GM13976 (cell line): ENCODE results near the gene PGAP2.
"Not testable (repeated sequence)": the region's sequence is repeated elsewhere in the genome, so short reads cannot be mapped to it uniquely, and the experiment has no call there.

Source experiments
- DNase-seq: peaks from one replicate; pipeline ENCODE4 v3.0.0; 2012; ENCODE audit warnings: low spot score
- in situ Hi-C: fragments of 300-500 bp; cut with MboI; formaldehyde crosslinking; loops from one replicate; pipeline ENCODE4 v1.12.0; 2022; ENCODE audit warnings: low sequenced_read_pairs, mixed read lengths, inconsistent platforms; ENCODE audit not compliant: unreplicated experiment
- TF ChIP-seq, protein P1 (sequence below): IDR thresholded peaks from 2 replicates; pipeline ENCODE4 v1.5.1; 2012; ENCODE audit warnings: borderline replicate concordance, mild to moderate bottlenecking; ENCODE audit not compliant: insufficient read depth; ENCODE audit errors: extremely low read depth, missing control alignments, control extremely low read depth

Gene PGAP2

DNA sequence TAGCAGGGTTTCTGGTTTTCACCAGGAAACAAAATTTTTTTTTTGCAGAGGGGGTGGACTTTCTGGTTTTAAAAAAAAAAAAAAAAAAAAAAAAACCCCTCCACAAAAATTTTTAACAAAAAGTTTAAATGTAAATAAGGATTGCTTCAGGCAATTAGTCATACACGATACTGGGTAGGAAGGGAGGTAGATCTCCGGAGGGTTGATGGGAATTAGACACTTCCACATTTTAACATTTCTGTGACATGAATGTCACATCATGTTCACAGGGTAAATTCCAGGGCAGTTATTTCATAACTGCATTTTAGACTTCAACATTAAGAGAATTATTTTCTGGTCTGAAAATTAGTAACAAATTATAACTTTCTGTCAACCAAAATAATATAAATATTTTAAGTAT is 26.9 kb upstream of the PGAP2 start:
- TF ChIP-seq, protein P1, sequence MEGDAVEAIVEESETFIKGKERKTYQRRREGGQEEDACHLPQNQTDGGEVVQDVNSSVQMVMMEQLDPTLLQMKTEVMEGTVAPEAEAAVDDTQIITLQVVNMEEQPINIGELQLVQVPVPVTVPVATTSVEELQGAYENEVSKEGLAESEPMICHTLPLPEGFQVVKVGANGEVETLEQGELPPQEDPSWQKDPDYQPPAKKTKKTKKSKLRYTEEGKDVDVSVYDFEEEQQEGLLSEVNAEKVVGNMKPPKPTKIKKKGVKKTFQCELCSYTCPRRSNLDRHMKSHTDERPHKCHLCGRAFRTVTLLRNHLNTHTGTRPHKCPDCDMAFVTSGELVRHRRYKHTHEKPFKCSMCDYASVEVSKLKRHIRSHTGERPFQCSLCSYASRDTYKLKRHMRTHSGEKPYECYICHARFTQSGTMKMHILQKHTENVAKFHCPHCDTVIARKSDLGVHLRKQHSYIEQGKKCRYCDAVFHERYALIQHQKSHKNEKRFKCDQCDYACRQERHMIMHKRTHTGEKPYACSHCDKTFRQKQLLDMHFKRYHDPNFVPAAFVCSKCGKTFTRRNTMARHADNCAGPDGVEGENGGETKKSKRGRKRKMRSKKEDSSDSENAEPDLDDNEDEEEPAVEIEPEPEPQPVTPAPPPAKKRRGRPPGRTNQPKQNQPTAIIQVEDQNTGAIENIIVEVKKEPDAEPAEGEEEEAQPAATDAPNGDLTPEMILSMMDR: no peak
- in situ Hi-C loops: no loop called here
- DNase-seq: no peak

GRCh38 chr11:3782963-3783362 is 25.4 kb upstream of the PGAP2 start:
- in situ Hi-C loops: no loop called here
- TF ChIP-seq, protein P1: no peak
- DNase-seq: no peak

- in situ Hi-C loops: no loop called here
- no peak for DNase-seq
- TF ChIP-seq, protein P1: no peak
Observed at GRCh38 chr11:3783611-3784010, 24.7 kb upstream of the PGAP2 start.

GRCh38 chr11:3786781-3787428 is 21.5 kb upstream of the PGAP2 start:
- no peak for DNase-seq
- TF ChIP-seq, protein P1: no peak
- in situ Hi-C loops: no loop called here

DNA sequence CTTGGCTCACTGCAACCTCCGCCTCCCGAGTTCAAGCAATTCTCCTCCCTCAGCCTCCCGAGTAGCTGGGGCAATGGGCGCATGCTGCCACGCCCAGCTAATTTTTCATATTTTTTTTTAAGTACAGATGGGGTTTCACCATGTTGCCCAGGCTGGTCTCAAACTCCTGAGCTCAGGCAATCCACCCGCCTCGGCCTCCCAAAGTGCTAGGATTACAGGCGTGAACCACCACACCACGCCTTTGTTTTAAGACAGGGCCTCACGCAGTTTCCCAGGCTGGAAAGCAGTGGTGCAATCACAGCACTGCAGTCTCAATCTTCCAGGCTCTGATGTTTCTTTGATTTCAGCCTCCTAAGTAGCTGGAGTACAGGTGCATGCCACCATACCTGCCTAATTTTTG is 14.0 kb upstream of the PGAP2 start:
- DNase-seq, in situ Hi-C loops: not testable (repeated sequence)

DNA sequence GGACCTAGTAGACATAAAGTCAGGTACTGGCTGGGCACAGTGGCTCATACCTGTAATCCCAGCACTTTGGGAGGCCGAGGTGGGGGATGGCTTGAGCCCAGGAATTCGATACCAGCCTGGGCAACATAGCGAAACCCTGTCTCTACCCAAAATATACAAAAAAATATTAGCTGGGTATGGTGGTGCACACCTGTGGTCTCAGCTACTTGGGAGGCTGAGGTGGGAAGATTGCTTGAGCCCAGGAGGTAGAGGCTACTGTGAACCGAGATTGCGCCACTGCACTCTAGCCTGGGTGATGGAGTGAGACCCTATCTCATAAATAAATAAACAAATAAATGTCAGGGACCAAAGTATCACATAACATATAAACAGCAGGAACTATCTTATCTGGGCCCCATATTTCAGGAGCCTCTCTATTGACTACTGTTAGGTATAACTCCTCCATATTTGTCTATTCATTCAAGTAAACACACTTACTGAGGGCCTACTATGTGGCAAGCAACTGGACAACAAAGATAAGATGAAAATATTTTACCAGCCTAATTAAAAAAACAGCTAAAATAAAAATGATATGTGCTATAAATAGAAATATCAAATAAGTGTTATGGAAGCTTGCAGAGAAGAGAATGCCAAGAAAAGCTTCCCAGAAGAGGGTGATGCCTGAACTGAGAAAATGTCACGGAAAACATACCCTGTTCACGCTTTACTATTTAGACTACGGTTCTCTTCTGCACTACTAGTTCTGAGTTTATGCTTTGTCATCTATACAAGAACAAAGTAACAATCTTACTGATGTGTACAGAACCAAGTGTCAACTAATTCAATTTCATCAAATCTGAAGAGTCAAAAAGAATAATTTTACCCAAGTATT is 13.0 kb upstream of the PGAP2 start:
- TF ChIP-seq, protein P1: no peak
- no peak for DNase-seq
- in situ Hi-C loops: no loop called here

- TF ChIP-seq, protein P1: no peak
- no peak for DNase-seq
- in situ Hi-C loops: no loop called here
Observed at GRCh38 chr11:3796002-3796311, 12.4 kb upstream of the PGAP2 start.
